Pancreas (tissue), 10 donors: ENCODE data around the gene ARHGEF38. TPM values are rescaled to one million over a fixed set of nuclear protein-coding genes. Genes with fewer than 3 reads are reported as not detected.
A peak's percentile ranks its signal among the peaks of the same experiment; 100 is the strongest.

Experiments used
- ATAC-seq, 4 donors: fragments of 200-7000 bp; cut with Tn5 transposase; one replicate each; pipeline versions ENCODE4 v1.8.0 to v1.9.1; 2020; ENCODE audit warnings: mild to moderate bottlenecking in 4 of 4, moderate library complexity in 4 of 4
- DNase-seq, 6 donors: peaks; one replicate each; pipeline ENCODE4 v3.0.0-alpha.2; 2020
- FAIRE-seq: peaks from 2 replicates; lab custom pipeline; 2012; peaks lifted over from hg19 to GRCh38; lab: Jason Lieb, UNC
- H3K27ac ChIP-seq, 4 donors: fragments of 200-600 bp; sonication (generic); 1 replicate in 3 of 4; 2 replicates in 1 of 4; pipeline versions ENCODE4 v1.5.0 to v1.8.0; 2020
- H3K27me3 ChIP-seq, 4 donors: fragments of 200-600 bp; one replicate each; pipeline ENCODE4 v1.8.0; 2021
- H3K36me3 ChIP-seq, 3 donors: fragments of 200-600 bp; sonication (generic) in 1 of 3; one replicate each; pipeline versions ENCODE4 v1.5.0 to v1.8.0; 2020 to 2021
- H3K4me1 ChIP-seq, 3 donors: fragments of 200-600 bp; one replicate each; pipeline ENCODE4 v1.8.0; 2021
- H3K4me3 ChIP-seq, 4 donors: fragments of 200-600 bp; sonication (generic) in 2 of 4; one replicate each; pipeline versions ENCODE4 v1.5.0 to v1.8.0; 2020 to 2021
- H3K9me3 ChIP-seq, 4 donors: fragments of 200-600 bp; one replicate each; pipeline ENCODE4 v1.8.0; 2021
- WGBS, 2 donors: extraction: QIAGEN DNeasy Blood & Tissue Kit; methylation state at CpG; one replicate each; pipeline ENCODE4 v1.1.7; 2013; 5-methylcytosine and 5-hydroxymethylcytosine counted together
- intact Hi-C, 3 donors: fragments of 100-400 bp; cut with DNase I; formaldehyde crosslinking; loops; one replicate each; pipeline versions ENCODE4 v1.11.1 to v1.14.2; 2022
- polyA plus RNA-seq, 2 donors: library from polyadenylated mRNA; stranded (reverse); fragments of 200-250 nt; gene quantifications; one replicate each; pipeline ENCODE4 v1.2.3, GENCODE V29; 2013
- total RNA-seq, 6 donors: library from RNA; stranded (reverse); fragmentation: NEBNext Ultra II Directional in 4 of 6; extraction: Animal tissue kit (Norgen Biotek cat#: 25700) in 4 of 6; gene quantifications; one replicate each; pipeline versions ENCODE4 v1.2.1 to v1.2.4, GENCODE V29; 2021 to 2023
- TF ChIP-seq, protein P1 (sequence below), 4 donors: fragments of 200-600 bp; sonication (generic) in 3 of 4; IDR thresholded peaks; one replicate each; pipeline versions ENCODE4 v1.5.0 to v1.8.0; 2021; ENCODE audit warnings: antibody characterized with exemption in 4 of 4
- donor health status: healthy with polysubstance abuse.
- donor health status: DM: no; HTN: no; CAD: no; lungs with moderate emphysema.
- donor health status: DM: no; HTN: no; CAD: no.
- donor health status: control.
- donor health status: control.
- donor health status: Bipolar disorder and iron deficiency.
- donor health status: DM: yes; HTN: yes; CAD: no.
- donor health status: DM: no; HTN: no; CAD: no.
- donor health status: DM: no; HTN: no; CAD: no.
- donor health status: DM: yes; HTN: yes; CAD: no.

ARHGEF38 gene
- total and polyA plus RNA-seq, 8 donors: 5.0 to 19.2 (median 8.2) TPM

DNA sequence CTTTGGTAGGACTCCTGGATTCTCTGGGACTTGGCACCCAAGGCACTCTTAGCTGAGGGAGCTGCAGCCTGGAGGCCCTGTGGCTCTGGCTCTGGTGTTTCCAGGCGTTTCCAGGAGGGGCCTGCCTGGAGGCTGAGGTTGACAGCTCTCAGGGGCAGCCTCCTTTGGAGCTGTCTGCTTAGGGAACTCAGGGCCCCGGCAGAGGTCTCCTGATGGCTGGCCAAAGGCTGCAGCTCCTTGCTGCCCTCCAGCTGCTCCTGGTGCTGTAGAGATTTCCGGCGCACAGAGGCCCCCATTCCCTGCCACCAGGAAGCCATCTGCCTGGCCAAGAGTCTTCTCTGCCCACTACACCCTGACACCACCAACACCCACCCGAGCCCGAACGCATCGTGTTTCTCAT is 25.3 kb upstream of the ARHGEF38 start:
- Histone ChIP-seq H3K4me1 (no peaks in the 10 kb centered on the region), H3K27me3 (no peaks in the 10 kb centered on the region), H3K36me3 (no peaks in the 10 kb centered on the region), H3K4me3 (no peak overlapping the region), H3K9me3 (no peaks in the 10 kb centered on the region), H3K27ac (no peak overlapping the region)
- WGBS, 2 donors: 95% methylated on average over 8 of the region's 8 CpGs
- peak in 1 of 6 donors; percentile 31 for DNase-seq
- TF ChIP-seq, protein P1, sequence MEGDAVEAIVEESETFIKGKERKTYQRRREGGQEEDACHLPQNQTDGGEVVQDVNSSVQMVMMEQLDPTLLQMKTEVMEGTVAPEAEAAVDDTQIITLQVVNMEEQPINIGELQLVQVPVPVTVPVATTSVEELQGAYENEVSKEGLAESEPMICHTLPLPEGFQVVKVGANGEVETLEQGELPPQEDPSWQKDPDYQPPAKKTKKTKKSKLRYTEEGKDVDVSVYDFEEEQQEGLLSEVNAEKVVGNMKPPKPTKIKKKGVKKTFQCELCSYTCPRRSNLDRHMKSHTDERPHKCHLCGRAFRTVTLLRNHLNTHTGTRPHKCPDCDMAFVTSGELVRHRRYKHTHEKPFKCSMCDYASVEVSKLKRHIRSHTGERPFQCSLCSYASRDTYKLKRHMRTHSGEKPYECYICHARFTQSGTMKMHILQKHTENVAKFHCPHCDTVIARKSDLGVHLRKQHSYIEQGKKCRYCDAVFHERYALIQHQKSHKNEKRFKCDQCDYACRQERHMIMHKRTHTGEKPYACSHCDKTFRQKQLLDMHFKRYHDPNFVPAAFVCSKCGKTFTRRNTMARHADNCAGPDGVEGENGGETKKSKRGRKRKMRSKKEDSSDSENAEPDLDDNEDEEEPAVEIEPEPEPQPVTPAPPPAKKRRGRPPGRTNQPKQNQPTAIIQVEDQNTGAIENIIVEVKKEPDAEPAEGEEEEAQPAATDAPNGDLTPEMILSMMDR (IDR thresholded peaks at IDR 0.05): no peak
- ATAC-seq: no peak
- intact Hi-C loops: no loop called here
- no peak for FAIRE-seq

DNA sequence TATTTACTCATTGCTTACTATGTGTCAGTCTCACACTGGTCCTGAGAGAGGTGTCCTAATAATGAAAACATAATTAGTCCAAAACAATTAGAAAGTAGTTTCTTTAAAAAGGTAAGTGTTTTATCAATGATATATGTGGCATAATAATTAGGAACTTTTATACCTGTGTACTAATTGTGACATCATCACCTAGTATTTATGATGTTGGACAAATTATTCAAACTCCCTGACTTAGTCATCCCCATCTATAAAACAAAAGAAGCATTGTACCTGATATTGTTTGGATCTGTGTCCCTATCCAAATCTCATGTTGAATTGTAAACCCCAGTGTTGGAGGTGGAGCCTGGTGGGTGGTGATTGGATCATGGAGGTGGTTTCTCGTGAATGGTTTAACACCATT is 15.8 kb upstream of the ARHGEF38 start:
- ATAC-seq (no peak), FAIRE-seq (no peak), DNase-seq (no peak)
- no peaks in the 10 kb centered on the region for H3K27me3 ChIP-seq
- no peaks in the 10 kb centered on the region for H3K36me3 ChIP-seq
- TF ChIP-seq, protein P1 (IDR thresholded peaks at IDR 0.05): no peak
- H3K27ac ChIP-seq: no peak overlapping the region
- WGBS, 2 donors: 100% methylated on average over 1 of the region's 1 CpG
- H3K4me3 ChIP-seq: no peak overlapping the region
- H3K4me1 ChIP-seq: peaks cover 0 to under 1% (median 0%) of the 10 kb centered on the region in 3 donors
- H3K9me3 ChIP-seq: no peaks in the 10 kb centered on the region
- intact Hi-C loops: no loop called here

DNA sequence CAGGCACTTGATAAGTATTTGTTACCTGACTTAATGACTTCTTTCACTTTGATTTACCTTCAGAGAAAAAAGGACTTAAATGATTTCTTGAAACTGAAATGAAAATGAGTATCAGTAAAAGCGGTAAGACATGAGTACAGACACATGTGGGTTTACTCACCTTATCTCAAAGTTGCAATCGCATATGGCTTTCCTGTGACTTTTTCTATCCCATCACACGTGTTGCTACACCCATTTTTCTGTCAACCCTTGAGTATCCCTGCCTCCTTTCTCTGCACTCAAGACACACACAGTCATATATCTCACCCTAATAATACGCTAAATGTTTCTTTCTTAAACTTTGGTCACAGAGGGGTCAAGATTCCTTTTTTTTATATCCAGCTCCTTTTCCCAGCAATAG is 11.0 kb upstream of the ARHGEF38 start:
- TF ChIP-seq, protein P1 (IDR thresholded peaks at IDR 0.05): no peak
- DNase-seq (no peak), FAIRE-seq (no peak), ATAC-seq (peak; percentile 75 to 82 (median 78))
- Histone ChIP-seq H3K27ac (peak overlapping the region in 3 of 4 donors; percentile 24 to 57 (median 55)), H3K4me1 (peaks cover 10 to 34% (median 24%) of the 10 kb centered on the region in 3 donors), H3K36me3 (no peaks in the 10 kb centered on the region), H3K27me3 (no peaks in the 10 kb centered on the region), H3K4me3 (no peak overlapping the region), H3K9me3 (no peaks in the 10 kb centered on the region)
- 32 to 36% methylated on average over 4 of the region's 4 CpGs for WGBS, 2 donors
- intact Hi-C loops: no loop called here

DNA sequence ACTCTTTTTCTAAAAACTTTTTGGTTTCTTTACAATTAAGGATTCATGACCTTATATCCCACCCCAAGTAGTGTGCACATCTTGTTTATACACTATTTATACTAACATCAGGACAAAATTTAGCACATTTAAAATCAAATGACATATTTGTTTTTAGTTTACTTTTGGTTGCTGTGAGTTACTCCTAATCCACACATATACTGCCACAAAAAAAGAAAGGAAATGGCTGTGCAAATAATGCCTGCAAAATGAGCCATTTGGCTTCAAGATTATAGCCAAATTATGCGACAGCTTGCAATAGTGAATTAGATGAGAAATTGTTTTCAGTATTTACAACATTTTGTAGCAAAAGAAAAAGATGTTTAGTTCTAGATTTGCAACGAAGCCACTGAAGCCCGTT is 10.4 kb upstream of the ARHGEF38 start:
- intact Hi-C loops: no loop called here
- H3K4me1 ChIP-seq: peaks cover 10 to 34% (median 24%) of the 10 kb centered on the region in 3 donors
- peak overlapping the region in 1 of 4 donors; percentile 9 for H3K4me3 ChIP-seq
- peak overlapping the region in 3 of 4 donors; percentile 24 to 57 (median 55) for H3K27ac ChIP-seq
- H3K36me3 ChIP-seq: no peaks in the 10 kb centered on the region
- H3K27me3 ChIP-seq: no peaks in the 10 kb centered on the region
- H3K9me3 ChIP-seq: no peaks in the 10 kb centered on the region
- FAIRE-seq (no peak), ATAC-seq (peak; percentile 45 to 73 (median 62)), DNase-seq (no peak)
- WGBS, 2 donors: 39 to 42% methylated on average over 3 of the region's 3 CpGs
- TF ChIP-seq, protein P1 (IDR thresholded peaks at IDR 0.05): no peak

DNA sequence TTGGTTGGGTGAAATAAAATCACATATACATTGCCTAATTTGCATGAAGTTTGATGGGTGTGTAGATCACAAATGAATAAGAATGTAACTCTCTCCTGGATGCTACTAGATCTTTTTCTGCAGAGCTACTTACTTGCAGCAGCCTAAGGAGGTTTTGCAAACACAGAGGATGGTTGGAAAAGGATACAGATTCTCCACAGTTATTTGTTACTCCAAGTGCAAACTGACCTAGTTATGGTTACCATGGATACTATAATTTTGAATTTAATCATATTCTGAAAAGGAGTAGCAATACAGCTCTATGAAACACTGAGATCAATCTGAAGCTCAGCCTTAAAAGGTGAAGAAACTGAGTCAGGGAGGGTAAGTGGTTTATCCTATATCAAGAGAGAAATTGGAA is 9.1 kb upstream of the ARHGEF38 start:
- DNase-seq (no peak), FAIRE-seq (no peak), ATAC-seq (no peak)
- no peaks in the 10 kb centered on the region for H3K36me3 ChIP-seq
- H3K27ac ChIP-seq: no peak overlapping the region
- no peaks in the 10 kb centered on the region for H3K27me3 ChIP-seq
- intact Hi-C loops: no loop called here
- H3K4me3 ChIP-seq: no peak overlapping the region
- no peaks in the 10 kb centered on the region for H3K9me3 ChIP-seq
- peaks cover 10 to 34% (median 24%) of the 10 kb centered on the region in 3 donors for H3K4me1 ChIP-seq
- TF ChIP-seq, protein P1 (IDR thresholded peaks at IDR 0.05): no peak
